PFSK-1 (cell line): ENCODE results near the gene ITGA7.

Experiments used
- FOXP2 ChIP-seq: optimal IDR thresholded peaks from 2 replicates; pipeline ENCODE3; 2011; ENCODE audit warnings: borderline replicate concordance, control low read depth, inconsistent platforms; ENCODE audit not compliant: insufficient read depth; ENCODE audit errors: extremely low read length, extremely low read depth
- POLR2AphosphoS5 ChIP-seq: IDR thresholded peaks from 2 replicates; pipeline ENCODE4 v1.6.1; 2012; ENCODE audit warnings: low read depth, mild to moderate bottlenecking, control low read depth, low read length, moderate library complexity
- REST ChIP-seq, 2 experiments: IDR thresholded peaks; 2 replicates each; pipeline versions ENCODE4 v1.6.1 to v1.8.0; 2011 to 2012; ENCODE audit warnings: low read depth in 2 of 2, low read length in 2 of 2, control low read depth in 1 of 2, inconsistent platforms in 1 of 2, mild to moderate bottlenecking in 1 of 2, moderate library complexity in 1 of 2; ENCODE audit not compliant: insufficient read depth in 1 of 2
- SIN3A ChIP-seq: IDR thresholded peaks from 2 replicates; pipeline ENCODE4 v1.6.1; 2012; ENCODE audit warnings: mild to moderate bottlenecking, low read length, moderate library complexity, borderline replicate concordance; ENCODE audit not compliant: insufficient read depth
- TAF1 ChIP-seq: IDR thresholded peaks from 2 replicates; pipeline ENCODE4 v1.6.1; 2012; ENCODE audit warnings: low read length, control low read depth, borderline replicate concordance; ENCODE audit not compliant: insufficient read depth

Gene ITGA7

GRCh38 chr12:55685671-55686070 lies 22.0 kb downstream of the ITGA7 start:
- TF ChIP-seq FOXP2 (no peak), REST (IDR thresholded peaks at IDR 0.05; ENCODE audit: insufficient read depth in 1 of 2, low read depth in 2 of 2, low read length in 2 of 2) (no peak), TAF1 (no peak), POLR2AphosphoS5 (no peak), SIN3A (no peak)

GRCh38 chr12:55684761-55685370 lies 22.8 kb downstream of the ITGA7 start:
- TF ChIP-seq POLR2AphosphoS5 = no peak
- TF ChIP-seq FOXP2 = no peak
- TF ChIP-seq SIN3A = no peak
- no peak for TF ChIP-seq TAF1
- no peak for TF ChIP-seq REST (IDR thresholded peaks at IDR 0.05; ENCODE audit: insufficient read depth in 1 of 2, low read depth in 2 of 2, low read length in 2 of 2)

- TF ChIP-seq TAF1 = no peak
- no peak for TF ChIP-seq REST (IDR thresholded peaks at IDR 0.05; ENCODE audit: insufficient read depth in 1 of 2, low read depth in 2 of 2, low read length in 2 of 2)
- TF ChIP-seq SIN3A = no peak
- TF ChIP-seq POLR2AphosphoS5 = no peak
- no peak for TF ChIP-seq FOXP2
These were observed 24.0 kb downstream of the ITGA7 start for GRCh38 chr12:55683676-55684075.

- TF ChIP-seq SIN3A (no peak), FOXP2 (no peak), REST (IDR thresholded peaks at IDR 0.05; ENCODE audit: insufficient read depth in 1 of 2, low read depth in 2 of 2, low read length in 2 of 2) (no peak), POLR2AphosphoS5 (no peak), TAF1 (no peak)
These were observed 25.5 kb downstream of the ITGA7 start for GRCh38 chr12:55682087-55682796.
